NCI-H1694 treated with DMSO at 0.1 percent for 48 hours (cell line): ENCODE data around the gene DGKI.

Experiments used
- DNase-seq: peaks from one replicate; lab custom pipeline; 2025; lab: John Stamatoyannopoulos, UW

DGKI gene

GRCh38 chr7:137407078-137407477 is 439.7 kb downstream of the DGKI start:
- DNase-seq, result no peak

DNA sequence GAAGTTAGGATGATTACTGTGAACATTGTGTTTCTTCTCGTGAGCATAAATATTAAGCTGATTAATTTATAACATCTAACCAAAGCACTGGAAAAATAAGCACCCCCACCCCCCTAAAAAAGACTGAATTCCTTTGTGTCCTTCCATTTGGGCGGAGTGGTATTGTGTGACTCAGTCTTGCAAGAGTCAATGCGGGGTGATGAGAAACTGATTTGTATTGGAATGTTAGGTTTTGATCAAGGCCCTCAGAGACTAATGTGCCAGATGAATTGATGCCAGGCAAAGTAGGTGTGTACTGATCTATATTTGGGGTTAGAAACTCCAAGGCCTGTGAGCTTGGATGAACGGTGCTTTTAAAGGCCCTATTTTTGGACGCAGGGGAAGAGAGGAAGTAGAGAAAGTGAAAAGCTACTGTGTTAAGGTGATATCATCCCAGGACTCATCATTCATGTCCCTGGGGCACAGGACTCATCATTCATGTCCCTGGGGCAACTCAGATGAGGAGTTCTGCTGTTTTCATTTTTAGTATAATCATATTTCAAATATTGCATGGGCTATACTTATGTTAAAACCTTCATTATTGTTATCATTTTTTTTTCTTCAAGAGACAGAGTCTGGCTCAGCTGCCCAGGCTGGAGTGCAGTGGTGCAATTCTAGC is 442.0 kb downstream of the DGKI start:
- no peak for DNase-seq

DNA sequence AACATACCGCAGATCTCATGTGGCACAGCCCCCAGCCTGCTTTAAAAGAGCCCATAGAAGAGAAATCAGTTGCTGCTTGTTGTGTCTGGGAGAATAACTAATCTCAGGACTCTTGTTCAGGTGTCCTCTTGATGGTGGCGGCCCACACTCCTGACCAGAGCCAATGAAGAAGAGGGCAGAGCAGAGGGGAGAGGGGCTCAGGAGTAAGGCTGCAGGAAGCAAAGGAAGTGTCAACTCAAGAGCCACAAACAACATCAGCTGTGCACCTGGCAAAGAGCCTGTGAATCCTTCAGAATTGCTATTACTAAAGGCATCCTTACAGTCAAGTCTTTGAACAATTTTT is 443.4 kb downstream of the DGKI start:
- DNase-seq, result no peak

DNA sequence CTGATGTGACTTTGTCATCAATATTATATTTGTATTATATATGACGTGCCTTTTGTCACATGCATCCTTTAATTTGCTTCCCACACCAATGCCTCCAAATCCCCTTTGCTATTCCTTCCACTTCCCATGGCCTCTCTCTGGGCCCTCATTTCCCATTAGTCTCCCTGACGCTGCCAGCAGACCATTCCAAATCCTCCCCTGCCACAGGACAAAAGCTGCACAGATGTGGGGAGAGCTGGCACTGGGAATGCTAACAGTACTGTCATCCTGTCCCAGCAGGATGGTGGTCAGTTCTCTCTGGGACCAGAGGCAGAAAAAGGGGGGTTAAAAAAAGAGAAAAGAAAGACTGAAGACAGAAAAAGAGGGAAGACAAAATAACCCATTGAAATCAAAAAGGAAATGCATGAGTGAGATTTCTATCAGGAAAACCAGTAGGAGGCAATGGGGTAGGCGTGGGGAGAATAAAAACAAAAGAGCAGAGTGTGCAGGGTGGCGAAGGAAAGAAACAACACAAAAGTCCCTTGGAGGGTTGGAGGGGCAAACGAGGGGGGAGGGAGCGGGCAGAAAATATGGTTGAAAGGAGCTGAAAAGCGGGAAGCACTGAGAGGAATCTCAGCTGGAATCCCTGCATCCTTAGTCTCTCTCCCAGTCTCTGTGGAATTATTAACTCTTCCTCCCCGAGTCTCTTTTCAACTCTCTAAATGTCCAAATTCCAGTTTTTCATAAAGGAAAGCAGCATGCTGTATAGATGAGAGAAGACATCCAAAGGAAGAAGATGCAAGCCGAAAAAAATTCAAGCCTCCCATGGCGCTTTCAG is 444.0 kb downstream of the DGKI start:
- DNase-seq, result no peak

DNA sequence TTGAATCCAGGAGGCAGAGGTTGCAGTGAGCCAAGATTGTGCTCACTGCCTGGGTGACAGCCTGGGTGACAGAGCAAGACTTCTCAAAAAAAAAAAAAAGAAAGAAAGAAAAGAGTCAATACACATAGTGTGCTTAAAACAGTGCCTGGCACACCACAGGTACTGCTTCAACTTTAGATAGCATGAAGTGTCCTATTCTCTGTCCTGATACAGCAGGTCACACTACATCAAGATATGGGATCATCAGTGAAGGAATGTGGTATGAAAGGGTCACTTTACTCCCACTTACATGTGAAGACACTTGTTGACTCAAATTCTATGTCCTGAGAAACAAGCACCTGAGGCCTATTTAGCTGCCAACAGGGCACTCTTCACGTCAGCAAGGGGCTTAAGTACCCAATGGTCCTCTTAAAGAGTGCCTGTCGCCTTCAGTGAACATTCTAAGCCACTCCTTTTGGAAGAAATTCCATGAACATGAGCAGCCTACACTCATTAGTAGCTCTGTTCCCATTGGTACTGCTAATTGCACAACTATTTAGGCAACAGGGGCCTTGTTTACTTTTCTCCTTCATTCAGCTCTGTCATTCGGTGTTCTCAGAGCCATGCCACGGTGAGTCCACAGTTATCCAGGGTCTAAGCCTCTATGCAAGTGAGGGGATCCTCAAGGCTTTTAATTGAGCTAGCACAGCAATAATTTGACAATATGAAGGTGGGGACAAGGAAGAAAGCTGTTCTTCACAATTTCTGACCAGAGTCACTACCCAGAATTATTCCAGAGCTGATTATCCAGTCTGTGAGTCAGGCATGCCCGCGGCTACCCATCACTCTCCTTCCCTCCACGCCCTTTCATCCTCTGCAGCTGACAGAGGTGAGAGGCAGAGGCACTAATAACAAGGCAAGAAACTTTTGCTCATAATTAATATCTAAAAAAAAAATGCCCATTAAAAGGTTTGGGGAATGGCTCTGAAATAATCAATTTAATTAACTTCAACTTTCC is 446.6 kb downstream of the DGKI start:
- no peak for DNase-seq

DNA sequence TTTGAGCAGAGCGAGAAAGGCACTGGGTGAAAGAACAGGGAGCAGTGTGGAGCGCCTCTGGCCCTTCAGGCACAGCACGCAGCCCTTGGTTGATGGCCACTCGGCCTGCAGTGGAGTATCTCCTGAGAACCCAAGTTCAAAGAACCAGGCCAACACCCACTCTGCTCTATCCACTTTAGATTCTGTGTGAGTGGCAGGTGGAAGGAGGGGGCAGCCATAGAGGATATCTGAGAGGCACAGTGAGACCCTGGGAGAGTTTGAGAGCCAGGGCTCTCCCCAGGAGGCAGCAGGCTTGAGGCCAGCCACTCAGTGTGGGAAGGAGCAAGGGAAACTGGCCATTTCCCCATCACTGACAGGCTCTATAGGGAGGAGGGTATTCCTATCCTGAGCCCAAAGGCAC is 450.7 kb downstream of the DGKI start:
- no peak for DNase-seq

- DNase-seq, result no peak
Observed at GRCh38 chr7:137395420-137395819, 451.4 kb downstream of the DGKI start.

DNA sequence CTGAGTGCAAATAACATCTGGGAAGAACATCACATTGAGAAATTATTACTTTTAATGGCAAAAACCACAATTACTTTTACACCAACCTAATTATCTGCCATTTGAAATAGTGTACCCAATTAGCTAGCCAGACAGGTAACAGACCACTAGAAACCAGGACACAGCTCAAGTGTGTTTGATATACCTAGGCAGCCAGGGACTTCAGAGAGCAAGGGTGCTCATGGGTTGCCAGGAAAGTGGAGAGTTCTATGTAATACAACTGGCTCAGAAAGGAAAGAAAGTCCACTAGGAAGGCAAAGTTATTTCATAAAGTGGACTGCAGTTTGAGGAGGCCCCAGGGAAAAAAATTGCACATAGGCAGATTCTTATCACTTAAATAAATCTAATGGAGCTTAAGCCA is 453.2 kb downstream of the DGKI start:
- DNase-seq, result no peak

GRCh38 chr7:137390076-137390475 is 456.7 kb downstream of the DGKI start:
- no peak for DNase-seq

- DNase-seq, result no peak
Observed at GRCh38 chr7:137388916-137389315, 457.9 kb downstream of the DGKI start.

- DNase-seq, result no peak
Observed at GRCh38 chr7:137386966-137387365, 459.8 kb downstream of the DGKI start.

GRCh38 chr7:137381045-137381444 is 465.7 kb downstream of the DGKI start:
- DNase-seq, result no peak

DNA sequence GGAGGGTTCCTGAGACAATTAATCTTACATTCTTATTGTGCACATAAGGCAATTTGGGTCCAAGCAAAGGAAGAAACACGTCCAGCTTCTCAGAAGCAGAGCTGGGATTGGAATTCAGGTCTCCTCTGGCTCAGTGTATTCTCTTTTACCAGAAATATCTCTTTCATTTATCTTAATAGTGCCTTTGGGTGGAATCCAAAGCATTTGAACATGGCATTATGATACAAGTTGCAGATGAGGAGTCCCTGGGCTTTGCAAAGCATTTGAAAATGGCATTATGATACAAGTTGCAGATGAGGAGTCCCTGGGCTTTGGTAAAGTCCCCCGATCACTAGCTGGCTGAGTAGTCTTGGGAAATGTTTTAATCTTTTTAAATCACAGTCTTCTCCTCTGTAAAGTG is 473.3 kb downstream of the DGKI start:
- DNase-seq, result no peak

GRCh38 chr7:137371616-137372015 is 475.2 kb downstream of the DGKI start:
- DNase-seq, result no peak

DNA sequence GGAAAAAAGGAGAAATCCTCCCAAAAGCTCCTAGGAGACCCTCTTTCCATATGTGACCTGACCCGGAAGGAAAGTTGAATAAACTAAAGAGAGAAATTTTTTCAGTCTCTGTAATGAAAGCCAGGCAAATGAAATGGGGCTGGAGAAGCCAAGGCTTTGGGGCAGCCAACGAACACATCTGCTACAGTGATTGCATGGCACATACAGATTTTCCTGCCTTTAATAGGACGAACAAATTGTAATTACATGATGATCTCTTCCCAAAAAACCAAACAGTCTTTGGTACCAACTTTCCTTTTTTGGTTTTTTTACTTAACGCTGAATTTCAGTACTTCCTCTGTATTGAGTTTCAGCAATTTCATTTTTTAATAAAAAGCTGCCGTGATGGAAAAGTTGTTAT is 479.8 kb downstream of the DGKI start:
- no peak for DNase-seq

- no peak for DNase-seq
Observed at GRCh38 chr7:137363683-137364082, 483.1 kb downstream of the DGKI start.

- no peak for DNase-seq
Observed at GRCh38 chr7:137360087-137360679, 486.6 kb downstream of the DGKI start.

GRCh38 chr7:137354961-137355360 is 491.8 kb downstream of the DGKI start:
- DNase-seq, result no peak

DNA sequence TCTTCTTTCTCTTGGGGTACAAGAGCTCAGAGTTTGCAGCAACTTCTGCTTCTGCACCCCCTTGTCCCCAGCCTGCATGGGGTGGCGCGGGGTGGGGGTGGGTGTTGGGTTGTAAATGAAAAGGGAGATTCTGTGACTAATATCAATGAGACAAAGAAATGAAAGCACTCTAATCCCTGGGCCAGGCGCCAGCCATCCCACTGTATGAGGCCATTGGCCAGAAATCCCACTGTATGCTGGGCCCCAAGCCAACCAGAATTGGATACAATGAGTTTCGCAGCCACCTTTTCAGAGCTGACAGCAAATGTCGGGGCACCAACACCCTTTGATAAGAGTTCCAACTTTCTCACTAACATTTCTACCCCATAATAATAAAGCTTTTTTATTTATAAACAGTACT is 492.4 kb downstream of the DGKI start:
- DNase-seq, result no peak

DNA sequence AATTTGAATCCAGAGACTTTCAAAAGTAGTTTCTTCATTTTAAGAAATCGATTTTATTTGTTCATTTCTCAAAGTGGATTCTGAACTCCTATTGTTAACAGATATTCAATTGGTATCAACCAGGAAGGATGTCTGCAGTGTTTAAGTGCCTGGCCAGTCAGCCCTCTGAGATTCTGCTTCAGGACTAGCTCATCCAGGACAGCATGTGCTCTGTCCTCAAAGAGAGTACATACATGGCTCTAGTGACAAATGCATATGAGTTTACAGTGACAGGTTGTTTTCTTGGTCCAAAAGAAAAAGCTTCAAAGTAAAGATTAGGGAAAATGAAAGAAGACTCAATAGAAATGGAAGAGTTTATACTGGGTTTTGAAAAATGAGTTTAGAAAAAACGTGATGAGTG is 494.8 kb downstream of the DGKI start:
- no peak for DNase-seq

DNA sequence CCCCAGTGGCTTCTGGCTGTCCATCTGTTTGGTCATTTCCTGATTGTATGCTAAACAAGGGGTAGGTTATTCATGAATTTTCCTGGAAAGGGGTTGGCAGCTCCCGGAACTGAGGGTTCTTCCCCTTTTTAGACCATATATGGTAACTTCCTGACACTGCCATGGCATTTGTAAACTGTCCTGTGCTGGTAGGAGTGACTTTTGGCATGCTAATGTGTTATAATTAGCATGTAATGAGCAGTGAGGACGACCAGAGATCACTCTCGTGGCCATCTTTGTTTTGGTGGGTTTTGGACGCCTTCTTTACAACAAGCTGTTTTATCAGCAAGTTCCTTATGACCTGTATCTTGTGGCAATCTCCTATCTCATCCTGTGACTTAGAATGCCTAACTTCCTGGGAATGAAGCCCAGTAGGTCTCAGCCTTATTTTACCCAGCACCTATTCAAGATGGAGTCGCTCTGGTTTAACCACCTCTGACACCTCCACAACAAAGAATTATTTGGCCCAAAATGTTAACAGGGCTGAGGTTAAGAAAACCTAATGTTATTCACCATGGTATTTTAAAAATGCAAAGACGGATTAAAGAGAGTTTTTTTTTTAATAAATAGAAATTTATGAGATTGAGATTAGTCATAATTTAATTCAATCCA is 500.9 kb downstream of the DGKI start:
- DNase-seq, result no peak
